GM23248 (cell line): ENCODE measurements around the gene BBOX1. TPM values are rescaled to one million over a fixed set of nuclear protein-coding genes. Genes with fewer than 3 reads are reported as not detected.
"Not testable (repeated sequence)": the region's sequence is repeated elsewhere in the genome, so short reads cannot be mapped to it uniquely, and the experiment has no call there.

Source experiments
- DNase-seq: peaks from one replicate; pipeline ENCODE4 v3.0.0-alpha.2; 2015
- H2AFZ ChIP-seq: fragments of 200-600 bp; sonication (generic); 2 replicates; pipeline ENCODE4 v1.6.1; 2016; ENCODE audit warnings: antibody characterized with exemption
- H3F3A ChIP-seq: fragments of 200-600 bp; sonication (generic); 2 replicates; pipeline ENCODE4 v1.6.1; 2016; ENCODE audit warnings: mild to moderate bottlenecking, antibody characterized with exemption, mixed run types; ENCODE audit not compliant: insufficient read depth
- H3K27ac ChIP-seq: fragments of 200-600 bp; sonication (generic); 2 replicates; pipeline ENCODE4 v1.5.1; 2016; ENCODE audit warnings: mild to moderate bottlenecking
- H3K27me3 ChIP-seq: fragments of 200-600 bp; sonication (generic); replicated peaks from 2 replicates; pipeline ENCODE4 v1.6.1; 2016; ENCODE audit warnings: mild to moderate bottlenecking; ENCODE audit not compliant: insufficient read depth
- H3K36me3 ChIP-seq: fragments of 200-600 bp; sonication (generic); 2 replicates; pipeline ENCODE4 v1.6.1; 2016; ENCODE audit warnings: low read depth, mild to moderate bottlenecking
- H3K4me1 ChIP-seq: fragments of 200-600 bp; sonication (generic); 2 replicates; pipeline ENCODE4 v1.6.1; 2016; ENCODE audit warnings: mild to moderate bottlenecking; ENCODE audit not compliant: insufficient read depth
- H3K4me2 ChIP-seq: fragments of 200-600 bp; sonication (generic); one replicate; pipeline ENCODE4 v1.6.1; 2016; ENCODE audit warnings: mild to moderate bottlenecking; ENCODE audit not compliant: unreplicated experiment
- H3K4me3 ChIP-seq: fragments of 200-600 bp; sonication (generic); 2 replicates; pipeline ENCODE4 v1.5.1; 2016; ENCODE audit warnings: mild to moderate bottlenecking
- H3K79me2 ChIP-seq: fragments of 200-600 bp; sonication (generic); 2 replicates; pipeline ENCODE4 v1.6.1; 2016; ENCODE audit warnings: mild to moderate bottlenecking; ENCODE audit not compliant: insufficient read depth
- H3K9ac ChIP-seq: fragments of 200-600 bp; sonication (generic); 2 replicates; pipeline ENCODE4 v1.6.1; 2016; ENCODE audit warnings: mild to moderate bottlenecking
- H3K9me2 ChIP-seq: fragments of 200-600 bp; sonication (generic); 2 replicates; pipeline ENCODE4 v1.6.1; 2016; ENCODE audit warnings: mixed run types, mild to moderate bottlenecking, moderate library complexity; ENCODE audit not compliant: insufficient read depth
- H3K9me3 ChIP-seq: fragments of 200-600 bp; sonication (generic); one replicate; pipeline ENCODE4 v1.6.1; 2017; ENCODE audit warnings: low read depth
- H4K20me1 ChIP-seq: fragments of 200-600 bp; sonication (generic); 2 replicates; pipeline ENCODE4 v1.6.0; 2016; ENCODE audit not compliant: insufficient read depth
- EZH2 ChIP-seq: fragments of 200-600 bp; sonication (generic); IDR thresholded peaks from 2 replicates; pipeline ENCODE4 v1.6.1; 2018; ENCODE audit warnings: antibody characterized with exemption, mild to moderate bottlenecking; ENCODE audit not compliant: insufficient read depth, poor library complexity, severe bottlenecking
- EZH2phosphoT487 ChIP-seq: fragments of 200-600 bp; sonication (generic); IDR thresholded peaks from 2 replicates; pipeline ENCODE4 v1.6.1; 2018; ENCODE audit warnings: antibody characterized with exemption, moderate library complexity, mild to moderate bottlenecking, low read depth; ENCODE audit not compliant: insufficient read depth
- WGBS, 2 experiments: methylation state at CpG; one replicate each; pipeline ENCODE4 v1.1.6; 2015 to 2017; ENCODE audit warnings: low lambda C conversion rate in 2 of 2, low coverage in 1 of 2; ENCODE audit errors: missing lambda C conversion rate in 2 of 2; 5-methylcytosine and 5-hydroxymethylcytosine counted together
- in situ Hi-C: fragments of 300-500 bp; cut with MboI; formaldehyde crosslinking; loops from 2 replicates; pipeline ENCODE4 v1.15.0; 2020
- polyA plus RNA-seq: library from polyadenylated mRNA; unstranded; fragments of >200 nt; fragmentation: Nextera tagmentation; extraction: Ambion mirVana; gene quantifications from 2 replicates; pipeline ENCODE4 v1.2.1, GENCODE V29; 2016
- total RNA-seq: library from RNA; depleted of rRNA; stranded (reverse); fragments of >200 nt; shearing (Covaris generic); gene quantifications from 2 replicates; pipeline ENCODE4 v1.2.3, GENCODE V29; 2014

BBOX1 gene
- total and polyA plus RNA-seq, 2 experiments from 2014 or later: 0.23 TPM; not detected in 1

DNA sequence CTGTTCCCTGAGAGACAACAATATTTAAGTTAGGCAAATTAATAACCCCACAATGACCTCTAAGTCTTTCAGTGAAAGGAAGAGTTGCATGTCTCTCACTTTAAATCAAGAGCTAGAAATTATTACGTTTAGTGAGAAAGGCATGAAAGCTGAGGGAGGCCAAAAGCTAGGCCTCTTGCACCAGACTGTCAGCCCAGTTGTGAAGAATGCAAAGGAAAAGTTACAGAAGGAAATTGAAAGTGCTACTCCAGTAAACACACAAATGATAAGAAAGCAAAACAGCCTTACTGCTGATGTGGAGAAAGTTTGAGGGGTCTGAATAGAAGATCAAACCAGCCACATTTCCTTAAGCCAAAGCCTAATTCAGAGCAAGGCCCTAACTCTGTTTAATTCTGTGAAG lies 45.0 kb downstream of the BBOX1 start:
- Histone ChIP-seq H3K27ac (no peak overlapping the region), H3F3A (0 out of 2 replicates have a peak, but pooled peaks cover 11% of the 10 kb centered on the region), H3K27me3 (no peaks in the 10 kb centered on the region), H4K20me1 (no peaks in the 10 kb centered on the region), H3K9ac (no peak overlapping the region), H3K9me3 (no peaks in the 10 kb centered on the region), H3K36me3 (no peaks in the 10 kb centered on the region), H3K9me2 (no peaks in the 10 kb centered on the region; the same call in 1 of the 2 replicates), H3K4me3 (no peak overlapping the region), H3K79me2 (no peaks in the 10 kb centered on the region), H3K4me1 (peaks cover 10% of the 10 kb centered on the region), H3K4me2 (no peak overlapping the region), H2AFZ (no peak overlapping the region)
- DNase-seq: no peak
- WGBS, 2 experiments: 14 to 29% methylated on average over 1 of the region's 1 CpG
- TF ChIP-seq EZH2 (no peak), EZH2phosphoT487 (no peak)
- in situ Hi-C loops: no loop called here

- 0 out of 2 replicates have a peak, but pooled peaks cover 11% of the 10 kb centered on the region for H3F3A ChIP-seq
- no peaks in the 10 kb centered on the region for H4K20me1 ChIP-seq
- H2AFZ ChIP-seq: no peak overlapping the region
- in situ Hi-C loops: no loop called here
- H3K4me3 ChIP-seq: no peak overlapping the region
- no peak overlapping the region for H3K9ac ChIP-seq
- H3K36me3 ChIP-seq: no peaks in the 10 kb centered on the region
- H3K4me2 ChIP-seq: no peak overlapping the region
- H3K4me1 ChIP-seq: peaks cover 10% of the 10 kb centered on the region
- WGBS, 2 experiments: 87 to 90% methylated on average over 2 of the region's 2 CpGs
- no peak for DNase-seq
- no peak for TF ChIP-seq EZH2phosphoT487
- H3K79me2 ChIP-seq: no peaks in the 10 kb centered on the region
- H3K9me2 ChIP-seq: no peaks in the 10 kb centered on the region
- no peaks in the 10 kb centered on the region for H3K27me3 ChIP-seq
- no peaks in the 10 kb centered on the region for H3K9me3 ChIP-seq
- H3K27ac ChIP-seq: no peak overlapping the region
These were observed 46.8 kb downstream of the BBOX1 start for GRCh38 chr11:27087432-27087831.

DNA sequence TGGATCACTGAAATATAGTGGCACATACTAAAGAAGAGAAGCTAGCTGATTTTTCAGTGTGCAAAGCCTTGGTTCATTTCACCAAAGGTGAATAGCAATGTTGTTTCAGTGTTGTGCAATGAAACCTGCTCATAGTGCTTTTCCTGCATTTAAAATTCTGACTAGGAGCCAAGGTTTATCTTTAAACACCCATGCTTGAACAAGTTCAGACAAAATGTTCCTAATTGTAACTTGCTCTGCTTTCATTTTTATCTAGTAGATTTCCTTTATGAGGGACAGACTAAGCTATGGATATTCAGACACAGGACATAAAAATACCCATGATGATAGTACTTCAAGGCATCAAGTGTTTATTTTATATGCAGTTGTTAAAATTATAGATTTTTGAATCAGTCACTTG lies 47.7 kb downstream of the BBOX1 start:
- Histone ChIP-seq H3K9ac (no peak overlapping the region), H4K20me1 (no peaks in the 10 kb centered on the region), H3K36me3 (no peaks in the 10 kb centered on the region), H3K79me2 (no peaks in the 10 kb centered on the region), H3K9me2 (no peaks in the 10 kb centered on the region), H3F3A (0 out of 2 replicates have a peak, but pooled peaks cover 11% of the 10 kb centered on the region), H3K4me2 (no peak overlapping the region), H3K27ac (no peak overlapping the region), H3K4me1 (peaks cover 10% of the 10 kb centered on the region), H3K27me3 (no peaks in the 10 kb centered on the region), H3K9me3 (no peaks in the 10 kb centered on the region), H2AFZ (no peak overlapping the region), H3K4me3 (no peak overlapping the region)
- no peak for DNase-seq
- in situ Hi-C loops: no loop called here
- TF ChIP-seq EZH2 (no peak), EZH2phosphoT487 (no peak)

- H3K9me2 ChIP-seq: no peaks in the 10 kb centered on the region; the same call in 1 of the 2 replicates
- TF ChIP-seq EZH2 (no peak), EZH2phosphoT487 (no peak)
- H3K4me2 ChIP-seq: no peak overlapping the region
- no peak overlapping the region for H3K27ac ChIP-seq
- H3K36me3 ChIP-seq: no peaks in the 10 kb centered on the region
- in situ Hi-C loops: no loop called here
- H3F3A ChIP-seq: 0 out of 2 replicates have a peak, but pooled peaks cover 4% of the 10 kb centered on the region
- H3K4me3 ChIP-seq: no peak overlapping the region
- 11 to 17% methylated on average over 2 of the region's 2 CpGs for WGBS, 2 experiments
- H3K79me2 ChIP-seq: no peaks in the 10 kb centered on the region
- H2AFZ ChIP-seq: no peak overlapping the region
- H3K27me3 ChIP-seq: no peaks in the 10 kb centered on the region
- H3K9me3 ChIP-seq: no peaks in the 10 kb centered on the region
- peaks cover 2% of the 10 kb centered on the region for H3K4me1 ChIP-seq
- no peak overlapping the region for H3K9ac ChIP-seq
- H4K20me1 ChIP-seq: no peaks in the 10 kb centered on the region
- no peak for DNase-seq
These were observed 49.1 kb downstream of the BBOX1 start for GRCh38 chr11:27089746-27090145.

- 86 to 87% methylated on average over 5 of the region's 5 CpGs for WGBS, 2 experiments
- H3K4me3 ChIP-seq, DNase-seq, H3K9me2 ChIP-seq, H3K27me3 ChIP-seq, H3K79me2 ChIP-seq, H3K9me3 ChIP-seq, in situ Hi-C loops, H3K9ac ChIP-seq, H3F3A ChIP-seq, H3K36me3 ChIP-seq, H2AFZ ChIP-seq, H3K4me1 ChIP-seq, H3K4me2 ChIP-seq, H3K27ac ChIP-seq, H4K20me1 ChIP-seq: not testable (repeated sequence)
These were observed 49.8 kb downstream of the BBOX1 start for GRCh38 chr11:27090357-27090948.
